AG10803 (cell line): Measurements from ENCODE around the gene TOMM34.

Experiments
- DNase-seq: peaks from one replicate; pipeline ENCODE4 v3.0.0; 2010; ENCODE audit warnings: low read depth
- H3K4me3 ChIP-seq: 2 replicates; pipeline ENCODE4 v1.5.1; 2011; ENCODE audit warnings: mild to moderate bottlenecking, low read length, control low read depth
- TF ChIP-seq, protein P1 (sequence below): conservative IDR thresholded peaks from 2 replicates; pipeline ENCODE4 v1.5.1; 2011; ENCODE audit warnings: mild to moderate bottlenecking, low read length, control low read depth, inconsistent platforms

The TOMM34 gene

DNA sequence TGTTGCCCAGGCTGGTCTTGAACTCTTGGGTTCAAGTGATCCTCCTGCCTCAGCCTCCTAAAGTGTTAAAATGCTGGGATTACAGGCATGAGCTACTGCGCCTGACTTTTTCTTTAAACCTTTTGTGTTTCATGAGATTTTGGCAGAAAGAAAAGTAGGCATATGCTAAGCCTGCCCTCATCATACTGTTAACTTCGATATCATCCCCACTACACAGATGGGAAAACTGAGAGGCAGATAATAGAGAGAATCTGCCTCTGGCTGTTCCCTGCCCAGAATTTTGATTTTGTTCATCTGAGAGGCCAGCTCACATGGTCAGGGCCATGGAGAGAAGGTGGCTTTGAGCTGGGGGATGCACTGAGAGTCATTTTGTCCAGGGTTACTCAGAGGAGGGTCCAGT is 42.8 kb downstream of the TOMM34 start:
- TF ChIP-seq, protein P1, sequence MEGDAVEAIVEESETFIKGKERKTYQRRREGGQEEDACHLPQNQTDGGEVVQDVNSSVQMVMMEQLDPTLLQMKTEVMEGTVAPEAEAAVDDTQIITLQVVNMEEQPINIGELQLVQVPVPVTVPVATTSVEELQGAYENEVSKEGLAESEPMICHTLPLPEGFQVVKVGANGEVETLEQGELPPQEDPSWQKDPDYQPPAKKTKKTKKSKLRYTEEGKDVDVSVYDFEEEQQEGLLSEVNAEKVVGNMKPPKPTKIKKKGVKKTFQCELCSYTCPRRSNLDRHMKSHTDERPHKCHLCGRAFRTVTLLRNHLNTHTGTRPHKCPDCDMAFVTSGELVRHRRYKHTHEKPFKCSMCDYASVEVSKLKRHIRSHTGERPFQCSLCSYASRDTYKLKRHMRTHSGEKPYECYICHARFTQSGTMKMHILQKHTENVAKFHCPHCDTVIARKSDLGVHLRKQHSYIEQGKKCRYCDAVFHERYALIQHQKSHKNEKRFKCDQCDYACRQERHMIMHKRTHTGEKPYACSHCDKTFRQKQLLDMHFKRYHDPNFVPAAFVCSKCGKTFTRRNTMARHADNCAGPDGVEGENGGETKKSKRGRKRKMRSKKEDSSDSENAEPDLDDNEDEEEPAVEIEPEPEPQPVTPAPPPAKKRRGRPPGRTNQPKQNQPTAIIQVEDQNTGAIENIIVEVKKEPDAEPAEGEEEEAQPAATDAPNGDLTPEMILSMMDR = no peak
- H3K4me3 ChIP-seq = no peak overlapping the region
- no peak for DNase-seq

DNA sequence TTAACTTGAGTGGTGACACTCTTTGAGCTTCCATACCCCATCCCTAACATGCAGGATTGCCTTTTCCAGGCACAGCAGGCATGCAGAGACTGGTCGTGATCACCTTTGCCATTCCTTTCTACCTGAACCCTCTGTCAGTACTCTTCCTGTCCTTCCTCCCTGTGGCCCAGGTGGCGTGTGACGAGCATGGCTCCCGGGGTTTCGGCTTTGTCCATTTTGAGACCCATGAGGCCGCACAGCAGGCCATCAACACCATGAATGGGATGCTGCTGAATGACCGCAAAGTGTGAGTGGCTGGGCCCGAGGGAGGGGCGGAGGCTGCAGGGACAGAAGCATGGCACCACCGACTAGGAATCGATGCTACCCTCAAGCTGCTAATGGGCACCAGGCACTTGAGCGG is 43.6 kb downstream of the TOMM34 start:
- no peak for DNase-seq
- TF ChIP-seq, protein P1 = no peak

DNA sequence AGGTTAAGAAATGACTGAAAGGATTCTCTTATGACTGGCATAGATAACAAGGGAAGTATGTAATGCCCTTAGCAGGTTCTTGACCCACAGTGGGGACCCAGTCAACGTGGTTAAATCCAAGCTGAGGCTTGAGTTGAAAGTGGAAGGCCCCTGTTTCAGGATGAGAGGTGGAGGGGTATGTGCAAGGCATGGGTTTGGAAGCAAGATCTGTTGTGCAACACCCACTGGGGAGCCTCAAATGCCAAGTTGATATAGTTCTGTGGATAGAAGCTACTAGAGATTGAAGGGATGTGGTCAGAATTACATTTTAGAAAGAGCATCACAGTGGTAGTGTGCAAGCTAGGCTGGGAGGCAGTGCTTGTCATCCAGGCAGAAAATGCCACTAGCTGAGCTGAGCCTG is 45.3 kb downstream of the TOMM34 start:
- no peak overlapping the region for H3K4me3 ChIP-seq
- TF ChIP-seq, protein P1 = no peak
- no peak for DNase-seq

More for the DNA sequence above, 43.6 kb downstream of the TOMM34 start:
- no peak overlapping the region for H3K4me3 ChIP-seq

DNA sequence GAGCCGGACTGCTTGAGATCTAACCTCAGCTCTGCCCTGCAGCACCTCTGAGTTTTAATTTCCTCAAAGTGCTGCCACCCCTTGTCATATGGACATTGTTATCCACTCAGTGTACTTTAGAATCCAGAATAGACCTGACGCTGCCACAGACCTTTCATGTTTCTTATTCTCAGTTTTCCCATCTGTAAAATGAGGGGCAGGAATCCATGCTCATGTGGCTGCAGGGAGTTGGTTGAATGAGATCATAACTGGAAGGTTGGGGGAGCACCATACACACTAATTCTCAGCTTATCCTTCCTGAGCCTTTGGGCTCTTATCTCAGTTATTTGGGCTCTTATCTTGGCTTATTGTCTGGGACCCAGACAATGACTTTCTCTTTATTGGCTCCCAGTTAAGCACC is 48.0 kb downstream of the TOMM34 start:
- H3K4me3 ChIP-seq = no peak overlapping the region
- DNase-seq = no peak
- TF ChIP-seq, protein P1 = no peak

DNA sequence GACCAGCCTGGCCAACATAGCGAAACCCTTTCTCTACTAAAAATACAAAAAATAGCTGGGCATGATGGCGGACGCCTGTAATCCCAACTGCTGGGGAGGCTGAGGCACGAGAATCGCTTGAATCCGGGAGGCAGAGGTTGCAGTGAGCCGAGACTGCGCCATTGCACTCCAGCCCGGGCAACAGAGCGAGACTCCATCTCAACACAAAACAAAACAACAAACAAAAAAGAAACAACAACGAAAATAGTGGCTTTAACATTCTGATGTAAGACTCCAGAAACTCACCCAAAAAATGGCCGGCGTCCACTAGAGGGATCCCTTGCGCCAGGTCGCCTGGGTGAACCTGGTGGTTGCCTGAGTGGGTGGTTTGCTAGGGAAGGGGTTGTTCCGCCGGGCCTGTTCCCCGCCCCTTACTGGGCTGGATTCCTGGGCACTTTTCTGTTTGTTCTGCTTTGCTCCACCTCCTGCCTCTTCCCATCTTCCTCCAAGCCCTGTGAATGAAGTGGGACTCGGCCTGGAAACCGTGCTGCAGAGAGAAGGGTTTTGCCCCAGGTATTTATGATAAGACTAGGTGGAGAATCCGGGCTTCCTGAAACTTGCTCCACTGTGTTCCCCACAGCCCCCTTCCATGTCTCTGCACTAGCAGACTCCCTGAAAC is 48.8 kb downstream of the TOMM34 start:
- no peak overlapping the region for H3K4me3 ChIP-seq
- DNase-seq = peak; percentile 29
- TF ChIP-seq, protein P1 = peak; percentile 34

DNA sequence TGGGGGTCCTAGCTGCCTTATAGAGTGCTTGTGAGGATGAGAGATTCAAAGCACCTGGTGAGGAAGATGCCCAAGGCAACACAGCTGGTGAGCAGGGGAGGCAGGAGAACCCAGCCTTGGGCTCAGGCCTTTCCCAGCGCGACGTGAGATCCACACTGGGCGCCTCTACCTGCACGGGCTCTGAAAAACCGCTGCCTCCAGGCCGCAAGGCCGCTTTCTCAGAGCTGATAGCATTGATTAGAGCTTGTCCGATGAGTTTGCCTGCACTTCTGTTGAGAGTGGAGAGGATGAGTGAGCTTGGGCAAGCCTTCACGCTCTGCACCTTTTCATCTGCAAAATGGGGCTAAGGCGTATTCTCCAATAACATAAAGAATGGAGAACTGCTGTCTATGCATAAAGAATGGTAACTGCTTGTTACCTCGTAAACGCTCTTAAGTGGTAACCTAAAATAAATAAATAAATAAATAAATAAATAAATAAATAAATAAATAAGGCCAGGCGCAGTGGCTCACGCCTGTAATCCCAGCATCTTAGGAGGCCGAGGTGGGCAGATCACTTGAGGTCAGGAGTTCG is 49.4 kb downstream of the TOMM34 start:
- TF ChIP-seq, protein P1 = no peak
- H3K4me3 ChIP-seq = peak overlapping the region; percentile 74
- DNase-seq = no peak
